Epithelial cell of proximal tubule (primary cell): Measurements from ENCODE around the gene ADPRS. TPM values are rescaled to one million over a fixed set of nuclear protein-coding genes. Genes with fewer than 3 reads are reported as not detected.

Experiments used
- DNase-seq: peaks from one replicate; pipeline ENCODE4 v3.0.0-alpha.2; 2011; ENCODE audit warnings: low read depth
- H3K4me3 ChIP-seq: 2 replicates; pipeline ENCODE4 v1.5.1; 2011; ENCODE audit warnings: low read depth, mild to moderate bottlenecking, low read length
- total RNA-seq: library from RNA; depleted of rRNA; stranded (reverse); fragments of >200 nt; gene quantifications from 2 replicates; pipeline ENCODE4 v1.2.3, GENCODE V29; 2015
- TF ChIP-seq, protein P1 (sequence below): conservative IDR thresholded peaks from 2 replicates; pipeline ENCODE4 v1.5.1; 2012; ENCODE audit warnings: low read depth, mild to moderate bottlenecking, low read length

Gene ADPRS, protein sequence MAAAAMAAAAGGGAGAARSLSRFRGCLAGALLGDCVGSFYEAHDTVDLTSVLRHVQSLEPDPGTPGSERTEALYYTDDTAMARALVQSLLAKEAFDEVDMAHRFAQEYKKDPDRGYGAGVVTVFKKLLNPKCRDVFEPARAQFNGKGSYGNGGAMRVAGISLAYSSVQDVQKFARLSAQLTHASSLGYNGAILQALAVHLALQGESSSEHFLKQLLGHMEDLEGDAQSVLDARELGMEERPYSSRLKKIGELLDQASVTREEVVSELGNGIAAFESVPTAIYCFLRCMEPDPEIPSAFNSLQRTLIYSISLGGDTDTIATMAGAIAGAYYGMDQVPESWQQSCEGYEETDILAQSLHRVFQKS
- 91.4 and 92.2 TPM in 2 replicates for total RNA-seq

DNA sequence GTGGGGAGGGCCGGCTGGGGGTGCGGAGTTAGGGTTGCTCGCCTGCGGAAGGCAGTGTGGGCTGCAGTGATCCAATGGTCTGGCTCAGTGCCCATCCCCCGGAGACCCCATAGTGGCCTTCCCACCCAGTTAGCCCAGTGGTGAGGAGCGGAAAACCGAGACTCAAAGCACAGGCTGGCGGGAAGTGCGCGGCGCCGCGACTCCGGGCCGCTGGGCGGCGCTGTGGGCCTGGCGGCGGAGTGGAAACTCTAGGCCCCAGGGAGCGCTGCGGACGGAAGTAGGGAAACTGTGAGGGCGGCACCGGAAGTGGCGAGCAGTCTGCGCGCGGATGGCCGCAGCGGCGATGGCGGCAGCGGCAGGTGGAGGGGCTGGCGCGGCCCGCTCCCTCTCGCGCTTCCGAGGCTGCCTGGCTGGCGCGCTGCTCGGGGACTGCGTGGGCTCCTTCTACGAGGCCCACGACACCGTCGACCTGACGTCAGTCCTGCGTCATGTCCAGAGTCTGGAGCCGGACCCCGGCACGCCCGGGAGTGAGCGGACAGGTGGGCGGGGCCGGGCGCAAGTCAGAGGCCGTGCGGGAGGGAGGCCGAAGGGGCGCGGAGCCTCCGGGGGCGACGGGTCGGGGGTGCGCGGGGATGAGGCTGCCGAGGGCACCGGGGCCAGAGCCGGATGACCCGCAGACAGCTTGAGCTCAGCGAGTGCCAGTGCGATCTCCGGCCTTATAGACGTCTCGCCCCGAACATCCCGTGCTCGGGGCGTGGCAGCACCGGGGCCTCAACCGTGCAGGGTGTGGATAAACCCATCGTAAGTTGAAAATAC is at the start of gene ADPRS:
Gene ADPRS, plus strand, starts transcription at position 316 of the 816 bp plus-strand sequence. Its CDS starts 13 bp downstream, at position 329.
- no peak for DNase-seq
- TF ChIP-seq, protein P1, sequence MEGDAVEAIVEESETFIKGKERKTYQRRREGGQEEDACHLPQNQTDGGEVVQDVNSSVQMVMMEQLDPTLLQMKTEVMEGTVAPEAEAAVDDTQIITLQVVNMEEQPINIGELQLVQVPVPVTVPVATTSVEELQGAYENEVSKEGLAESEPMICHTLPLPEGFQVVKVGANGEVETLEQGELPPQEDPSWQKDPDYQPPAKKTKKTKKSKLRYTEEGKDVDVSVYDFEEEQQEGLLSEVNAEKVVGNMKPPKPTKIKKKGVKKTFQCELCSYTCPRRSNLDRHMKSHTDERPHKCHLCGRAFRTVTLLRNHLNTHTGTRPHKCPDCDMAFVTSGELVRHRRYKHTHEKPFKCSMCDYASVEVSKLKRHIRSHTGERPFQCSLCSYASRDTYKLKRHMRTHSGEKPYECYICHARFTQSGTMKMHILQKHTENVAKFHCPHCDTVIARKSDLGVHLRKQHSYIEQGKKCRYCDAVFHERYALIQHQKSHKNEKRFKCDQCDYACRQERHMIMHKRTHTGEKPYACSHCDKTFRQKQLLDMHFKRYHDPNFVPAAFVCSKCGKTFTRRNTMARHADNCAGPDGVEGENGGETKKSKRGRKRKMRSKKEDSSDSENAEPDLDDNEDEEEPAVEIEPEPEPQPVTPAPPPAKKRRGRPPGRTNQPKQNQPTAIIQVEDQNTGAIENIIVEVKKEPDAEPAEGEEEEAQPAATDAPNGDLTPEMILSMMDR = peak; percentile 82
- peak within 1 kb of the TSS; percentile 97 for H3K4me3 ChIP-seq

DNA sequence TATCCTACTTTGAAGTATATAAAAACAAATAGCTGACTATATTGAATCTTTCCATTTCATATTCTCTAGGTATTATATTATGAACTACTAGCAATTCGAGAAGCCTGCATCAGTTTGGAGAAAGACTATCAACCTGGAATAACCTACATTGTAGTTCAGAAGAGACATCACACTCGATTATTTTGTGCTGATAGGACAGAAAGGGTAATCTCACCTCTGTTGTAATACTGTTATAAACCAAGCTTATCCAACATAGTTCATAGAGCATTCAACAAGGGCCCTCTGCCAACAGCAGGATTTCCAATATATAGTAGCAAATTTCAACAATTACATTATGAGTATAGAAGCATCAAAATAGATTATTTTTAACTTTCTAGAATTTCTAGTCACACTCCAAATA is 48.5 kb upstream of the ADPRS start:
- DNase-seq = no peak
- TF ChIP-seq, protein P1 = no peak

DNA sequence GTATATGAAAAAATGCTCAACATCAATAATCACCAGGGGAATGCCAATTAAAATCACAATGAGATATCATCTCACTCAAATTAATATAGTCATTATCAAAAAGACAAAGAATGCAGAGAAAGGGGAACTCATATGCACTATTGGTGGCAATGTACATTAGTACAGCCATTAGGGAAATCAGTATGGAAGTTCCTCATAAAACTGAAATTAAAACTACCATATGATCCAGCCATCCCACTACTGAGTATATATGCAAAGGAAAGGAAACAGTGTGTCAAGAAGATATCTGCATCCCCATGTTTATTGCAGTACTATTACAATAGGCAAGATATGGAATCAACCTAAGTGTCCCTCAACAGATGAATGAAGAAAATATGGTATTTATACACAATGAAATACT is 36.9 kb upstream of the ADPRS start:
- no peak for DNase-seq
- no peak overlapping the region for H3K4me3 ChIP-seq
- TF ChIP-seq, protein P1 = no peak

More for the DNA sequence above, 48.5 kb upstream of the ADPRS start:
- H3K4me3 ChIP-seq = no peak overlapping the region

DNA sequence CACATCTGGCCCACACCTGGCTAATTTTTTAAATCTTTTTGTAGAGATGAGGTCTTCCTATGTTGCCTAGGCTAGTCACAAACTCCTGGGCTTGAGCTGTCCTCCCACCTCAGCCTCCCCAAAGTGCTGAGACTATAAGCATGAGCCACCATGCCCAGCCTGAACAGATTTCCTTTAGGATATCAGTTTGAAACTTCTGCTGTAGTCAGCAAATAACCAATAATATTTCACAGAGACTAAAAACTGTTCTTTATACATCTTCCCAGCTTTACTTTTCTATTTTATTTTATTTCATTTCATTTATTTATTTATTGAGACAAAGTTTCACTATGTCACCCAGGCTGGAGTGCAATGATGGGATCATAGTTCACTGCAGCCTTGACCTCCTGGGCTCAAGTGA is 34.7 kb upstream of the ADPRS start:
- H3K4me3 ChIP-seq = no peak overlapping the region
- TF ChIP-seq, protein P1 = no peak
- DNase-seq = no peak

DNA sequence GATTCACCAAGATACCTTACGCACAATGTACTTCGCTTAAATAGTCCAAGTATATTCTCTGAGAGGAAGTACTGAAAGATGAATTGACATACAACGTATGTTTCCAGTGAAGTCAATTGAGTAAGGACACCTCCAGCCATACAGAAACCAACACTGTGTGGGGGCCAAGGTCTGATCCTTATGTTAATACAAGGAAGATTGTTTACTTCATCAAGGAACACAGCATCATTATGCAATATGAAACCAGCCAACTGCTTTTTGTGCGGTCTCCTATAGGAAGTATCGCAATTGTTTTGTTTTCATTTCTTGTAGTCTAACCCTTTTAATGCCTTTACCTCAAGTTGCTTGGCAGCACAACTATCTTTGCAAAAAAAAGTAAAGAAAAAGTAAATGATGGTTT is 33.0 kb upstream of the ADPRS start:
- no peak overlapping the region for H3K4me3 ChIP-seq
- no peak for DNase-seq
- TF ChIP-seq, protein P1 = no peak

DNA sequence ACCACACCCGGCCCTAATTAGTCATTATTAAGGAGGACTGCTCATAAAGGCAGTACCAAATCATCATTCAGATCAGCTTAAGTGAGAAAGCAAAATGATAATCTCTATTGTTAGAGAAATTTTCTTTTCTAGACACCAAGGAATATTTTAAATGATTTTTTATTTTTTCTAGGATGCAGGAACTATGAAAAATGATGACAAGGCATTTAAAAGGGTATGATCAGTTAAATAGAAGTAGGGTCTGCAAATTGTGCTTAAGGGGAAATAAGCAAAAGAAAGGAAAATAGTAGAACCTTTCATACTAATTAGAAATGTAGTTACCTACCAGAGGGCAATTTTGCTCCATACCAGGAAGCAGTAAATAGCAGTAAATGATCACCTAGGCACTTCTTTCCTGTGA is 26.4 kb upstream of the ADPRS start:
- H3K4me3 ChIP-seq = no peak overlapping the region
- DNase-seq = no peak
- TF ChIP-seq, protein P1 = no peak
